ENCODE results near the gene SLC25A38. TPM values are rescaled to one million over a fixed set of nuclear protein-coding genes. Genes with fewer than 3 reads are reported as not detected.

SLC25A38 gene
- total RNA-seq, 1 donor from 2014 or later, result 20.6 TPM

GRCh38 chr3:39429466-39429865 is 46.3 kb downstream of the SLC25A38 start:
- no peak overlapping the region for H3K27ac ChIP-seq
- no peaks in the 10 kb centered on the region for H3K36me3 ChIP-seq
- no peaks in the 10 kb centered on the region for H3K9me3 ChIP-seq
- intact Hi-C loops (cut with DNase I), result no loop called here
- H3K27me3 ChIP-seq, result no peaks in the 10 kb centered on the region
- no peak for DNase-seq (ENCODE audit: extremely low spot score in 2 of 2)
- H3K4me3 ChIP-seq, result no peak overlapping the region
- no peaks in the 10 kb centered on the region for H3K4me1 ChIP-seq
- TF ChIP-seq POLR2A (IDR thresholded peaks at IDR 0.05) (no peak), POLR2AphosphoS5 (IDR thresholded peaks at IDR 0.05; ENCODE audit: insufficient read depth in 1 of 2, low read depth in 1 of 2) (no peak), CTCF (IDR thresholded peaks at IDR 0.05) (no peak)

DNA sequence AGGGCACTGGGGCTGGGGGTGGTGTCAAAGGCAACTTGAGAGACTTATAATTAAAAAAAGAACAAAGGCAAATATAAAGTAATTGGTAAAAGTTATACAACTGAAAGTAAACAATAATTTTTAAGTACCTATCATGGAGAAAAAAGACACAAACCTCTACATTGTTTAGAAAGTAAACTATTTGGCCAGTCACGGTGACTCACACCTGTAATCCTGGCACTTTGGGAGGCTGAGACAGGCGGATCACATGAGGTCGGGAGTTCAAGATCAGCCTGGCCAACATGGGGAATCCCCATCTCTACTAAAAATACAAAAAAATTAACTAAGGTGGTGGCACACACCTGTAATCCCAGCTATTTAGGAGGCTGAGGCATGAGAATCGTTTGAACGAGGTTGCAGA is 49.2 kb downstream of the SLC25A38 start:
- intact Hi-C loops (cut with DNase I), result no loop called here
- TF ChIP-seq CTCF (IDR thresholded peaks at IDR 0.05) (no peak), POLR2A (IDR thresholded peaks at IDR 0.05) (no peak), POLR2AphosphoS5 (IDR thresholded peaks at IDR 0.05; ENCODE audit: insufficient read depth in 1 of 2, low read depth in 1 of 2) (no peak)
- Histone ChIP-seq H3K4me1 (no peaks in the 10 kb centered on the region), H3K36me3 (no peaks in the 10 kb centered on the region), H3K9me3 (no peaks in the 10 kb centered on the region), H3K27me3 (no peaks in the 10 kb centered on the region), H3K4me3 (no peak overlapping the region), H3K27ac (no peak overlapping the region)
- DNase-seq (ENCODE audit: extremely low spot score in 2 of 2), result no peak

DNA sequence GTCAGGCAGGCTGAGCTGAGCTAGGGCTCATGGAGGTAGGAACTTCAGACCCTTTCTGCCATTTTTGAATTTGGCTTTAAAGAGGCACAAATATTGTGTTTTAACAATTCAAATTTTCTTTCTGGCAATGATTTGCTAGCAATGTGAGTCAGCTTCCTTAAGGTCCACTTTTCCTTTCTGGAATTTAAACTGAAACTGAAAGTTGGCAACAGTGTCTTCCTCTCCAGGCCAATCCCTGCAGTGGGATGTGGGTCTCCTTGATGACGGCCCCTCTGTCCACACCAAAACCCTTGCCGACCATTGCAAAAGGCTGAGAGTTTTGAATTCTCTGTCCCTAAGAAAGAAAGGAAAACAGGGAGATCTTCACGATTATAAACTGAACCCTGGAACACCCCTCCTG is 50.5 kb downstream of the SLC25A38 start:
- Histone ChIP-seq H3K36me3 (no peaks in the 10 kb centered on the region), H3K4me3 (no peak overlapping the region), H3K4me1 (no peaks in the 10 kb centered on the region), H3K27me3 (no peaks in the 10 kb centered on the region), H3K9me3 (no peaks in the 10 kb centered on the region), H3K27ac (no peak overlapping the region)
- TF ChIP-seq POLR2AphosphoS5 (IDR thresholded peaks at IDR 0.05; ENCODE audit: insufficient read depth in 1 of 2, low read depth in 1 of 2), result no peak
- no peak for TF ChIP-seq POLR2A (IDR thresholded peaks at IDR 0.05)
- no peak for TF ChIP-seq CTCF (IDR thresholded peaks at IDR 0.05)
- no peak for DNase-seq (ENCODE audit: extremely low spot score in 2 of 2)
- intact Hi-C loops (cut with DNase I), result no loop called here

GRCh38 chr3:39434574-39434973 is 51.4 kb downstream of the SLC25A38 start:
- H3K27ac ChIP-seq, result no peak overlapping the region
- TF ChIP-seq POLR2AphosphoS5 (IDR thresholded peaks at IDR 0.05; ENCODE audit: insufficient read depth in 1 of 2, low read depth in 1 of 2), result no peak
- TF ChIP-seq CTCF (IDR thresholded peaks at IDR 0.05), result no peak
- no peak for TF ChIP-seq POLR2A (IDR thresholded peaks at IDR 0.05)
- DNase-seq (ENCODE audit: extremely low spot score in 2 of 2), result no peak

GRCh38 chr3:39435006-39435748 is 52.0 kb downstream of the SLC25A38 start:
- no peak overlapping the region for H3K27ac ChIP-seq

More at GRCh38 chr3:39434574-39434973, 51.4 kb downstream of the SLC25A38 start:
- no peaks in the 10 kb centered on the region for H3K4me1 ChIP-seq
- H3K27me3 ChIP-seq, result no peaks in the 10 kb centered on the region
- no peaks in the 10 kb centered on the region for H3K36me3 ChIP-seq
- intact Hi-C loops (cut with DNase I), result no loop called here
- no peak overlapping the region for H3K4me3 ChIP-seq
- H3K9me3 ChIP-seq, result no peaks in the 10 kb centered on the region

More at GRCh38 chr3:39435006-39435748, 52.0 kb downstream of the SLC25A38 start:
- H3K9me3 ChIP-seq, result no peaks in the 10 kb centered on the region
- no peak overlapping the region for H3K4me3 ChIP-seq
- DNase-seq (ENCODE audit: extremely low spot score in 2 of 2), result no peak
- intact Hi-C loops (cut with DNase I), result no loop called here
- H3K27me3 ChIP-seq, result no peaks in the 10 kb centered on the region
- TF ChIP-seq POLR2A (IDR thresholded peaks at IDR 0.05) (no peak), POLR2AphosphoS5 (IDR thresholded peaks at IDR 0.05; ENCODE audit: insufficient read depth in 1 of 2, low read depth in 1 of 2) (no peak), CTCF (IDR thresholded peaks at IDR 0.05) (no peak)
- no peaks in the 10 kb centered on the region for H3K36me3 ChIP-seq
- H3K4me1 ChIP-seq, result no peaks in the 10 kb centered on the region

Measured in vagina (tissue), 2 donors.